HG03442 (cell line): ENCODE data around the gene MNAT1.
"Not testable (repeated sequence)": the region's sequence is repeated elsewhere in the genome, so short reads cannot be mapped to it uniquely, and the experiment has no call there.

Experiments
- ATAC-seq: cut with Tn5 transposase; IDR thresholded peaks from one replicate; pipeline ENCODE4 v1.9.1; 2021; ENCODE audit warnings: mild to moderate bottlenecking, moderate library complexity; ENCODE audit not compliant: unreplicated experiment

Gene MNAT1

DNA sequence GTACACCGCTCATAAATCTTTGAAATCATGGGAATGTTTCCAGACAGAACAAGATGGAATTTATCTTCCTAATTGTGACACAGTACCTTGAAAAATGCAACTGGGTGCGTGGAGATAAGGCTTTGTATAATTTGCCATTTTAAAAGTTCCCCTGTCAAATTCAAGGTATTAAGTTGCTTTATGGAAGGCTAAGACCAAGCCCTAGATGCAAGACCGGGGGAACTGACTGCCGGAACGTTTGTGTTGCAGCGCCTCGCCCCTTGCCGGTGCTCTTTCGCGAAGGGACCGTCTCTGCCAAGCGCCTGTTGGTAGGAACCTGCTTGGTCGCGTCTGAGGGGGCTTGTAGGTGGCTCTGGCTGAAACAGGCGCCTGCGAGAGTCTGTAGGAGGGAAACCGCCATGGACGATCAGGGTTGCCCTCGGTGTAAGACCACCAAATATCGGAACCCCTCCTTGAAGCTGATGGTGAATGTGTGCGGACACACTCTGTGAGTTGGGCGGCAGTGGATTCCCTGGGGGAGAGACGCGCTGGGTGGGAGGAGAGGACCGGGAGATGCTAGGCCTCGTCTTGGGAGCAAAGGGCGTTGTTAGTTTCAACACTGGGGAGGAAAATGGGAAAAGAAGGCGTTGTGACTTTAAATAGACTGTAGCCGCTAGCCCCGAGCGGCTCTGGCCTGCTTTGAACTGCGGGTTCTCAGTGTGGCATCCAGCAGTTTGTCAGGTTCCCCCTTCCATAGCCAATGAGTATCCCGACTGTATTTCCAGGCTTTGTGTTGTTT is at the start of gene MNAT1:
Gene MNAT1, plus strand, starts transcription at position 297 of the 778 bp plus-strand sequence. Its CDS starts 102 bp downstream, at position 399.
- ATAC-seq = peak; percentile 92

DNA sequence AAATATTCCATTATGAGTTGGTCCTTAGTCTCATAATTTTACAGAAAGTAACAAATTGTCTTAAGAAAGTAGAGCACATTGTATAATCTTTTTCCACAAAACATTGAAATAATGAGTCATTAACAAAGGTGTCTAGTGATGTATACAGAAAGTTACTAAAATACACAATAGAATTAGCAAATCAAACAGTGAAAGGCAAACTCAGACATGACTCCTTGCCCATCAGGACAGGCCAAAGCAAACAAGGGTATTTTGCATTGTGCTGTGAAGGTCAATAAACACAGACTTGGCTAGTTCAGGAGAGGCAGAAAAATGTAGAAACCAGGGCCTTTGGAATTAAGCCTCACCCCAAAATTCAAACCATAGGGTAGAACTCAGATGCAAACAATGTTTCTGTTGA is 47.7 kb upstream of the MNAT1 start:
- ATAC-seq = no peak

DNA sequence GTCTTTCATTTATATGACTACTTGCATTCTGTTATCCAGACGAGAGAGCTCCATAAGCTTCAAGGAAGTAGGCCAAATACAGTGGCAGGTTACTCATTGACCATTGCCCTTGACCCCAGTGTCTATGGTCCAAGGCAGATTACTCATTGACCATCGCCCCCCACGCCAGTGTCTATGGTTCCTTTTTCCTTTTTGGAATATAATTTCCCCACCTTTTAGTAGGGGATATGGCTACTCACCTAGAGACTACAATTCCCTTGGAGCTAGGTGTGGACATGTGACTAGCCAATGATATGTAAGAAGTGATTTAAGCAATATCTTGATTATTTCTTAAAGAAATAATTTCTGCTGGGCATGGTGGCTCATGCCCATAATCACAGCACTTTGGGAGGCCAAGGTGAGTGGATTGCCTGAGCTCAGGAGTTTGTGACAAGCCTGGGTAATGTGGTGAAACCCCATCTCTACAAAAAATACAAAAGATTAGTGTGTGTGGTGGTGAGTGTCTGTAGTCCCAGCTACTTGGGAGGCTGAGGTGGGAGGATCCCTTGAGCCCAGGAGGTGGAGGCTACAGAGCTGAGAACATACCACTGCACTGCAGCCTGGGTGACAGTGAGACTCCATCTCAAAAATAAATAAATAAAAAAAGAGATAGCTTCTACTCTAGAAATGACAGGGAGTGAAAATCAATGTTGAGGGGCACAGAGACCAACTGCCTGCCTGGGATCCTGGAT is 43.0 kb upstream of the MNAT1 start:
- no peak for ATAC-seq

DNA sequence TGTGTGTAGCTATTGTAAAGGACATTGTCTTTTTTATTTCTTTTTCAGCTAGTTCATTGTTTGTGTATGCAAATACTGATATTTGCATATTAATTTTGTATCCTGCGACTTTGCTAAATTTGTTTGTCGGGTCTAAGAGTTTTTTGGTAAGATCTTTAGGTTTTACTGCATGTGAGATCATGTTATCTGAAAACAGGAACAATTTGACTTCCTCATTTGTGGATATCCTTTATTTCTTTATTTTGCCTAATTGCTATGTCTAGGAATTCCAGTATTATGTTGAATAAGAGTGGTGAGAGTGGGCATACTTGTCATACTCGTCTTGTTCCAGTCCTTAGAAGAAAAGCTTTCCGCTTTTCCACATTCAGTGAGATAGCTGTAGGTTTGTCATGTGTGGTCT is 39.2 kb upstream of the MNAT1 start:
- no peak for ATAC-seq

DNA sequence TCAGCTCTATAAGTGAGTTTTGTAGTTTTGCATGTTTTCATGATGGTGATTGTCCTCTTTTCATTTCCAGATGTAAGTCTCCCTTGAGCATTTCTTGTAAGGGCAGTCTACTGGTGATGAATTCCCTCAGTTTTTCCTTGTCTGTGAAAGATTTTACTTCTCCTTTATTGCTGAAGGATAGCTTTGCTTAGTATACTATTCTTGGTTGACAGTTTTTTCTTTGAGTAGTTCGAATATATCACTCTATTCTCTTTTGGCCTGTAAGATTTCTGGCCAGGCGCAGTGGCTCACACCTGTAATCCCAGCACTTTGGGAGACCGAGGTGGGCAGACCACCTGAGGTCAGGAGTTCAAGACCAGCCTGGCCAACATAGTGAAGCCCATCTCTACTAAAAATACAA is 34.0 kb upstream of the MNAT1 start:
- ATAC-seq = no peak

DNA sequence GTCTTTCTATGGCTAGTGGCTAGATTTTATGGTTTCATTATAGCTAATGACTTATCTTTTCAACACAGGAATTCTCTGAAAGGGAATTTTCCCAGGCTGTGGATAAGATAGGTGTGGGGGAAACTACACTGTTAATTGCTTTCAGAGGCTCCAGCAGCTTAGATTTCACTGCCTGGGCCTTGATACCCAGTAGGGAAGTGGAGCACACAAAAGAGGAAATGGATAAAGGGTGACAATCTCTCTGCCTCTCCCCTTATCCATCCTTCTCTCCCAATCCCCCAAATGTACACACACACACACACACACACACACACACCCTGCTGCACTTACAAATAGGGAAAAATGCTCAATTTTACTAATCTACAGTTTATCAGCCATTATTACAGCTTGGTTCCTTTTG is 29.5 kb upstream of the MNAT1 start:
- no peak for ATAC-seq

DNA sequence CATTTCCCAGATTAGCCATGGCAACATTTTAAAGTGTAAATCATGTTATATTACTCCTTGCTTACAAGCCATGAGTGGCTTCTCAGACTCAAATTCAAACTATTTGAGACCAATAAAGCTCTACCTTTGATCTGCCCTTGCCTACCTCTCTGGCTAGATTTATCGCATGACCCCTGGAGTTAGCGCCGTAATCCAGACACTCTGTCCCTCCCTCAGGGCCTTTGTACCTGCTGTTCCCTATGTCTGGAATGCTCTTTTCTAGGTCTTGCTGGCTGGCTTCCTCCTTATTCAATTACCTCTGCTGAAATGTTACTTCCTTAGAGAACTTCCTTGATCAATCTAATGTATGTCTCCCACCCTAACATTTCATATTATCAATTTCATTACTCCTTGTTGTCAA is 26.7 kb upstream of the MNAT1 start:
- ATAC-seq = no peak

DNA sequence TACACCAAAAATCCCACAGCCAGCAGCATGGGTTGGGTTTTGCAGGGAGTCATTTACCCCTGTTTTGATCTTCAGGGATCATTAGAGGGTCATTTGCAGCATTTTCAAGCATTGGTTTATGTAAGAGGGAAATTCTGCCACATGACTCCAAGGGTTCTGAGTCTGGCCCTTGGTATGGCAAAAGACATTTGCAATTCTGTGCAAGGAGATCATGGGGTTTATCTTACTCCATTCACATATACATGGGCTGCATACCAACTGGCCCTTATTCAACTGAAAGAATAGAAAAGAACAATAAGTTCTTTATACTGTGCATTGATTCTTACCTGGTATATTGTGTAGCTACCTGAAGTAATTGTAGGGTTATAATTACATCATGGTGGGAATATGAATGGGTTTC is 24.1 kb upstream of the MNAT1 start:
- no peak for ATAC-seq

DNA sequence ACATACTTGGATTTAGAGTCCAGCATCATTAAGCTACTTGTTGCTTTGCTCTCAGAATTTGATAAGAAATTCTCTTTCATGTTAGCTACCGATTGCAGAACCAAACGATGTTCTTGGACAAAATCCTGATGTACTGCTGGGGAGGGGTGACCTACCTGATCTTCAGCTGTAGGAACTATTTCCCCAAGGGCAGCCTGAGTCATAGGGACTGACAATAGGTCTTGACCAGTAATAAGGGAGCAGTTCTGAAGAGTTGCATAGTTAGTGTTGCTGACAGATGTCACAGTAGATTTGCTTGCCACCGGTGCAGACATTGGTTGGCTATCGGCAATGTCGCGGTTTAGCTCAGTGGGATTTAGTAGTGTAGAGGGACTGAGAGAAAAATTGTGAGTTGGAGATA is 21.0 kb upstream of the MNAT1 start:
- no peak for ATAC-seq

DNA sequence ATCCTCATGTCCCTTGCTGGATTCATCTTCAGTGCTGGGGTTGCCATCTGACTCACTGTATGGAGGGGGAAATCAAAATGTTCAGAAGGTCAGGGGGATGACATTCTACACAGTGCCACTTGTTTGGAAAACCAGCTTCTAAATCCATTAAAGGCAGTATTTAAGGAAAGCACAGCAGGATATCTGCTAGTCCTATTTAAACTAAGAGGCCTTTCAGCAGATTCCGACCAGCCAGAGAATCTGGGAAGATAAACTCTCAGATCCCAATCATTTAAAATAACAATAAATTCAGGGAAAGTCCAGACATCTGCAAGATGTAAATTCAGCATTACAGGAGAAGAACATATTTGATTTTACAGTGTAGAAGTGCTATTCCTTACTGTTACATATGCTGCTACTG is 14.2 kb upstream of the MNAT1 start:
- no peak for ATAC-seq

DNA sequence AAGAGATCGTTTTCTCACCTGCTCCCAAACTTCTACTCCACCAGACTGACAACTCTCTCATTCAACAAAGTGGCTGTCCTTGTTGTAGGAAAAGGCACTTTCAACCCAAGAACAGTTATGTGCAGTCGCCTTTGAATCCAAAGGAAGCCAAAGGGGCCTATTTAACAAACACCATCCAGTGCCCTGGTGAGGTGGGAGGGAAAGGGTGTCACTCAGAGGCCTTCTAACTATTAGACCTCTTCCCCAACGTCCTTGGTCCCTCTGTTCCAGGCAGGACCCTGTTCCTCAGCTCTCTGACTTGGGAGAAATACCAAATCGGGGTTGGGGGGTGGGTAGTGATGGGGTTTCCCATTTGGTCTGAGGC is 13.6 kb upstream of the MNAT1 start:
- ATAC-seq = no peak

DNA sequence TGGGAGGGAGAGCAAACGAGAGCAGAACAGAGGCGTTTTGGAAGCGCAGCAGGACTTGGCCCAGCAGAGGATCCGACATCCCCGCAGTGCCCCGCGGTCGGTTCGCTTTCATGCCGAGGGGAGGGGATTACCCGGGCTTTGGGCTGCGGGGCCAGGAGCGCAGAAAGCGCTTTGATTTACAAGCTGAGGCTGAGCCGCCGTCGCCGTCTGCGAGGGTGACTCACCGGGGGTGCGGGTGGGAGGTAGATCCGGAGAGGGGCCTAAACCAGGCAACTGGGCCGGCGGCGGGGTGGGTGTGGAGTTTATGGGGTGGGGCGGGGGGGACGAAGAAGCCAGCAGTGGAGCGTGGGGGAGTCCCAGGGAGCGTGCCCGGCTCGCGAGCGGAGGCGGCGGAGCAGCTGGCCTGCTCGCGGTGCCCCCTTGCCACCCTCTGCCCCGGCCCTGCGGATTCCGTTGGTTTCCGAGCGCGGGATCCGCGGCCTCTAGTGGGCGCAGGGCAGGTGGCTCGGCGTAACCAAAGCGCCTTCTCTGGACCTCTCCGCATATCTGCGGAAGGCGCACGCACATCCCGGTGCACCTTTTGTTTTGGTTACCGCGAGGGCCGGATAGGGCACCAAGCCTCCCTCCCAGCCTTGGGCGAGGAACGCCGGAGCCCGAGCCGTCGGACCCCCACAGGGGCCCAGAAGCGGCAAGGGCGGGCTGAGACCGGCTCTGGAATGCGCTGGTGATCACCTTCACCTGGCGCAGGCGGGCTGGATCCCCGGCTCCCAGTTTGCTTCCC is 13.0 kb upstream of the MNAT1 start:
- ATAC-seq = no peak

DNA sequence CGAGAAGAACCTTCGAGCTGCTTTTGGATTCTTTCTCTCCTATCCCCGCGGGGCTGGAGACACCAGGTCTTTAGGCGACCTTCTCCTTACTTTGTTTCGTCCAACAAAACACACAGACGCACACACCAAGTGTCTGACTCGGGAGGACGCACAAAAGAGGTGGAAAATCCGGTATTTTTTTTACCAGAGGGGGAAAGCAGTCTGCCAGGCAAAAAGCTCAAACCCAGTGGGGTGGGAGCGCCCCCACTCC is 12.5 kb upstream of the MNAT1 start:
- ATAC-seq = no peak

DNA sequence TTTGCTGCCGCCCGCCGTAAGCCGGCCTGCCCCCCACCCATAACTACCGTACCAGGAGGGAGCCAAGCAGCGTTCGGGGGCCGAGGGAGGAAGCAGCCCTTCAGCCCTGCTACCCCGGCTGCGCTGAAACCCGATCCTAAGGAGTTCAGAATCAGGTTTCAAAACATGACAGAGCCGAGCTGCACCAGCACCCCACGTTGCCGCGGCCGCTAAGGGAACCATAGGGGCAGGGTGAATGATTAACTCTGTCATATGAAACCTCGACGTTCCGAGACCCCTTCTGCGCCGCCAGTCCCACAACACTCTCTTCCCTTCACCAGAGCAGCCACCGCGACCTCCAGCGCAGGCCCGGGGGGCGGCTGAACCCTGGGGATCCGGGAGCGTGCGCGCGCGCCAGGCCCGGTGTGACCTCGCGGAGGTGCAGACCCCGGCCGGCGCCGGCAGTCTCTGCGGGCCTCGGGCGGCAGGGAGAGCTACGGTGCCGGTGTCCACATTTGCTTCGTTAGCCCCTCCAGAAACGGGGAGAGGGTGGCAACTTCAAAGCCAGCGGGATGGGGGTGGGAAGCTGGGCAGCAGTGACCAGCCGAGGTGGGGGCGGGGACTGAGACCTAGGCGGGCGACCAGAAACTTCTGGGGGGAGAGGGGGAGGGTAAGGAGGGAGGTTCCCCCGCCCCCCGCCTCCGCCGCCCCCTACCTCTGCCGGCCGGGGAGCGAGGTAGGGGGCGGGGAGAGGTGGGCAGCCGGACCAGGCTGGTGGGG is 12.0 kb upstream of the MNAT1 start:
- ATAC-seq = no peak

DNA sequence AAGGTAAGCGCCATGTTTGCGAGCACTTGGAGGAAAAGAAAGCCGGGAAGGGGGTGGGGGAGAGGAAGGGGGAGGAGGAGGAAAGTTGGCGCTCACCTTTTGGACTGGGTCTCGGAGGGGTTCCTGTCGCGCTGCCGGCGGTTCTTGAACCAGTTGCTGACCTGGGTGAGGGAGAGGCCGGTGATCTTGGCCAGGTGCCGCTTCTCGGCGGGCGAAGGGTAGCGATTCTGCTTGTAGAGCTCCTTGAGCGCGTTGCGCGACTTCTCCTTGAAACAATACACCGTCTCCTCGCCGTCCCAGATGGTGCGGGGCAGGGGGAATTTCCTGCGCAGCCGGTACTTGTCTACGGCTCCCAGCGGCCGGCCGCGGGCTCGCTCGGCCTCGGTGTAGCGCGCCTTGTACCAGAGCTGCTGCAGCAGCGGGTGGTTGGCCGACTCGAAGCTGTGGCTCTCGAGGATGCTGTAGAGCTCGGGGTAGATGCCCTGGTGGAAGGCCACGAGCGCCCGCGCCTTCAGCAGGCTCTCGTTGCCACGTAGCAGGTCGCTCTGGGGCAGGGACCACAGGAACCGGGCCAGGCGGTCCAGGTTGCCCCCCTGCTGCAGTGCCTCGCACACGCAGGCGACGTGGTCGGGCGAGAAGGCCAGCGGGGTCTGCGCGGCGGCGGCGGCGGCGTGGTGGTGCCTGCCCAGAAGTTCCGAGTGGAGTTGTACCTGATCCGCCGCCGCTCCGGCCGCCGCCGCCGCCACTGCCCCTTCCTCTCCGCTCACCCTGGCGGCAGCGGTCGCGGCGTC is 11.2 kb upstream of the MNAT1 start:
- ATAC-seq = no peak

DNA sequence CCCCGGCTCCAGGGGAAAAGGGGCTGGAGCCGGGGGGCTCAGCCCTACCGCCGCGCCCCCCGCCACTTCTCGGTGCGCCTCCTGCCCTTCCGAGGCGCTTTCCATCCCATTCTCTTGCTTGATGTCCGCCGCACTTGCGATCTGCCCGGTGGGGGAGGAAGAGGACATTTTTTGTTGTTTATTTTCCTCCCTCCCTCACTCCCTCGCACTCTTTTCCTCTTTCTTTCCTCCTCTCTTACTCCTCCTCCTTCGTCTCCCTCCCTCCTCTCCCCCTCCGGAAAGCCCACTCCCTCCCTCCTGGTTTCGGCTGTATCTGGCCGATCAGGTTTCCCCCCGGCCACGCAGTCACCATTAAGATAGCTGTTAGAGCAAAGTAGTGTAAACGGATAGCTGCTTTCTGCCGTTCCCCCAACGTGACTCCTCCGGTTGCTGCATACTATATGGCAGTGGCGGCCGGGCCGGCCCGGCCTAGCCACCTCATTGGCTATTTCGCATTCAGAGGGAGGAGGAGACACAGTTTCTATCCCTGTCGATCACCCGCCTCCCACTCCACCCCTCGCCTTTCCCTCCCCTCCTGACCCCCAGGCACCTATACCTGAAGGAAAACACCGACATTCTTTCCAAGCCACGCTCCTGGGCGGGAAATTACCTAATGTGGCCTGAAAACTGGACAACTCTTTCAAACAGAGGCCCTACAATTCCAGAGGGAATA is 10.5 kb upstream of the MNAT1 start, which contains the start of gene SIX4:
Gene SIX4, minus strand, starts transcription at position 445 of the 712 bp plus-strand sequence. Its CDS starts 277 bp downstream, at position 168.
- ATAC-seq = peak; percentile 45

DNA sequence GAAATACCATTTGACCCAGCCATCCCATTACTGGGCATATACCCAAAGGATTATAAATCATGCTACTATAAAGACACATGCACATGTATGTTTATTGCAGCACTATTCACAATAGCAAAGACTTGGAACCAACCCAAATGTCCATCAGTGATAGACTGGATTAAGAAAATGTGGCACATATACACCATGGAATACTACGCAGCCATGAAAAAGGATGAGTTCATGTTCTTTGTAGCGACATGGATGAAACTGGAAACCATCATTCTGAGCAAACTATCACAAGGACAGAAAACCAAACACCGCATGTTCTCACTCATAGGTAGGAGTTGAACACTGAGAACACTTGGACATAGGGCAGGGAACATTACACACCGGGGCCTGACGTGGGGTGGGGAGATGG is 3.3 kb upstream of the MNAT1 start:
- not testable (repeated sequence) for ATAC-seq

DNA sequence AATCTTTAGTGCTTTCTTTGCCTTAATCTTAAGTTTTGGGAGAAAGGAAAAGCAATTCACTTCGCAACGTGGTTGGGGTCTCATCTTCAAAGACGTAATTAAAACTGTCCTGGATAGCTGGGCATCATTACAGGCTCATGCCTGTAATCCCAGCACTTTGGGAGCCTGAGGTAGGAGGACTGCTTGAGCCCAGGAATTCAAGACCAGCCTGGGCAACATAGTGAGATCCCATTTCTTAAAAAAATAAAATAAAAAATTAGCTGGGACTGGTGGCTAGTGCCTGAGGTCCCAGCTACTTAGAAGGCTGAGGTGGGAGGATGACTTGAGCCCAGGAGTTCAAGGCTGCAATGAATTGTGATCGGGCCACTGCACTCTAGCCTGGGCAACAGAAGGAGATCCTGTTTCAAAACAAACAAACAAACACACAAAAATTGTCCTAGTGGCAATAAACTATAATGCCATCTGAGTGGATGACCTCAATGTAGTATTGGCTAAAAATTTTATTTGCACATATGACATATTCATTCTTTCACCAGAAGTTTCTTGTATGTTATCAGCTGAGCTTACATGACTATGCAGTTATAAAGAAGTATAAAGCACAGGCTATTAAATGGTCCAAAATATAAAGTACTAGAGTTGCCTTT is 1.6 kb upstream of the MNAT1 start:
- no peak for ATAC-seq

DNA sequence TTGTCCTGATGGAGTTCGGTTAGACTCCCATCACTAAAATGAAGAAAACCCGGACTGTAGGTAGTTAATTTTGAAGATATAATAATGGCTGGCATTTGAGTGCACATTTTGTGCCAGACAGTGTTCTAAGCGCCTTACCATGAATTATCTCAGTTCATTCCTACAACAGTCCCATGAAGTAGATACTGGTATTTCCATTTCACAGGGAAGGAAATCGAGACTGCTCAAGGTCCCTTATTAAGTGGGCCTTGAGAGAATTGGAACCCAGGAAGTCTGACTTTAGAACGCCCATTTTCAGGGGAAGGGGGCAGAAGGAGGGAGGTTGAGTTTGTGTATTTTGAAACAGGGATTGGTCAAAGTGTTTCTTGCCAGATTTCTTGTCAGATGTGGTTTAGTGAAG is 855 bp downstream of the MNAT1 start:
- no peak for ATAC-seq
